Measurements from ENCODE around the gene CYP1B1.
"Not testable (repeated sequence)": the region's sequence is repeated elsewhere in the genome, so short reads cannot be mapped to it uniquely, and the experiment has no call there.

CYP1B1 gene

GRCh38 chr2:38115216-38116032 lies 39.5 kb upstream of the CYP1B1 start:
- Histone ChIP-seq H4K12ac (ENCODE audit: low read depth, low read length) (no peak overlapping the region), H2AFZ (ENCODE audit: insufficient read depth, low read length, poor library complexity) (no peak overlapping the region), H4K8ac (ENCODE audit: low read depth, low read length) (no peak overlapping the region), H3K9me3 (ENCODE audit: insufficient read depth, low read depth, low read length) (peaks cover 2% of the 10 kb centered on the region), H3K36me3 (ENCODE audit: control insufficient read depth in 1 of 2, insufficient read depth in 2 of 2, low read length in 2 of 2) (no peaks in the 10 kb centered on the region), H3K4me3 (ENCODE audit: low read depth, low read length) (no peak overlapping the region), H2BK5ac (ENCODE audit: low read depth, low read length, poor library complexity) (no peak overlapping the region), H2AK5ac (ENCODE audit: low read length) (no peak overlapping the region), H3K4me1 (ENCODE audit: control insufficient read depth in 1 of 2, insufficient read depth in 2 of 2, low read length in 2 of 2) (no peaks in the 10 kb centered on the region), H2BK12ac (ENCODE audit: low read length) (no peak overlapping the region), H3K79me1 (ENCODE audit: low read length) (no peaks in the 10 kb centered on the region), H4K91ac (ENCODE audit: low read depth, low read length) (no peak overlapping the region), H3K27me3 (ENCODE audit: insufficient read depth, low read length) (no peaks in the 10 kb centered on the region), H3K27ac (ENCODE audit: low read depth, low read length) (no peak overlapping the region), H2BK120ac (ENCODE audit: insufficient read depth, low read length, poor library complexity) (no peak overlapping the region), H3K4me2 (ENCODE audit: low read length) (no peak overlapping the region), H3K23ac (ENCODE audit: low read length) (no peak overlapping the region), H3K9ac (ENCODE audit: low read length) (no peak overlapping the region), H3K4ac (ENCODE audit: low read depth, low read length) (no peak overlapping the region), H3K79me2 (ENCODE audit: control insufficient read depth, insufficient read depth, low read length, poor library complexity) (no peaks in the 10 kb centered on the region), H3K18ac (ENCODE audit: low read length) (no peak overlapping the region), H3K14ac (ENCODE audit: low read length) (no peak overlapping the region)
- peak; percentile 71 to 87 for DNase-seq
- no CpG with 5 or more reads among the region's 8 CpGs for WGBS (ENCODE audit: extremely low coverage, insufficient coverage, insufficient read length)

GRCh38 chr2:38113981-38114708 lies 38.2 kb upstream of the CYP1B1 start:
- H2AFZ ChIP-seq (ENCODE audit: insufficient read depth, low read length, poor library complexity): no peak overlapping the region
- no peak overlapping the region for H3K23ac ChIP-seq (ENCODE audit: low read length)
- no peaks in the 10 kb centered on the region for H3K36me3 ChIP-seq (ENCODE audit: control insufficient read depth in 1 of 2, insufficient read depth in 2 of 2, low read length in 2 of 2)
- no CpG with 5 or more reads among the region's 4 CpGs for WGBS (ENCODE audit: extremely low coverage, insufficient coverage, insufficient read length)
- no peak for DNase-seq
- no peaks in the 10 kb centered on the region for H3K27me3 ChIP-seq (ENCODE audit: insufficient read depth, low read length)
- peak overlapping the region; percentile 2 for H2BK12ac ChIP-seq (ENCODE audit: low read length)
- no peak overlapping the region for H3K4ac ChIP-seq (ENCODE audit: low read depth, low read length)
- H3K4me1 ChIP-seq (ENCODE audit: control insufficient read depth in 1 of 2, insufficient read depth in 2 of 2, low read length in 2 of 2): no peaks in the 10 kb centered on the region
- no peak overlapping the region for H4K8ac ChIP-seq (ENCODE audit: low read depth, low read length)
- H4K12ac ChIP-seq (ENCODE audit: low read depth, low read length): no peak overlapping the region
- no peak overlapping the region for H2AK5ac ChIP-seq (ENCODE audit: low read length)
- H3K79me2 ChIP-seq (ENCODE audit: control insufficient read depth, insufficient read depth, low read length, poor library complexity): no peaks in the 10 kb centered on the region
- no peak overlapping the region for H3K27ac ChIP-seq (ENCODE audit: low read depth, low read length)
- peaks cover 2% of the 10 kb centered on the region for H3K9me3 ChIP-seq (ENCODE audit: insufficient read depth, low read depth, low read length)
- H3K9ac ChIP-seq (ENCODE audit: low read length): no peak overlapping the region
- no peak overlapping the region for H3K4me3 ChIP-seq (ENCODE audit: low read depth, low read length)
- no peaks in the 10 kb centered on the region for H3K79me1 ChIP-seq (ENCODE audit: low read length)
- no peak overlapping the region for H2BK120ac ChIP-seq (ENCODE audit: insufficient read depth, low read length, poor library complexity)
- no peak overlapping the region for H3K14ac ChIP-seq (ENCODE audit: low read length)
- no peak overlapping the region for H4K91ac ChIP-seq (ENCODE audit: low read depth, low read length)
- no peak overlapping the region for H3K18ac ChIP-seq (ENCODE audit: low read length)
- H2BK5ac ChIP-seq (ENCODE audit: low read depth, low read length, poor library complexity): no peak overlapping the region
- H3K4me2 ChIP-seq (ENCODE audit: low read length): no peak overlapping the region

GRCh38 chr2:38113051-38113450 lies 37.1 kb upstream of the CYP1B1 start:
- H4K91ac ChIP-seq (ENCODE audit: low read depth, low read length): no peak overlapping the region
- peaks cover 2% of the 10 kb centered on the region for H3K9me3 ChIP-seq (ENCODE audit: insufficient read depth, low read depth, low read length)
- H3K79me1 ChIP-seq (ENCODE audit: low read length): no peaks in the 10 kb centered on the region
- no peak overlapping the region for H2AFZ ChIP-seq (ENCODE audit: insufficient read depth, low read length, poor library complexity)
- no peak overlapping the region for H4K8ac ChIP-seq (ENCODE audit: low read depth, low read length)
- no CpG with 5 or more reads among the region's 3 CpGs for WGBS (ENCODE audit: extremely low coverage, insufficient coverage, insufficient read length)
- H2AK5ac ChIP-seq (ENCODE audit: low read length): no peak overlapping the region
- H3K27ac ChIP-seq (ENCODE audit: low read depth, low read length): no peak overlapping the region
- H3K4me1 ChIP-seq (ENCODE audit: control insufficient read depth in 1 of 2, insufficient read depth in 2 of 2, low read length in 2 of 2): peaks cover 0 to 2% of the 10 kb centered on the region in 2 experiments
- H3K36me3 ChIP-seq (ENCODE audit: control insufficient read depth in 1 of 2, insufficient read depth in 2 of 2, low read length in 2 of 2): no peaks in the 10 kb centered on the region
- H3K4ac ChIP-seq (ENCODE audit: low read depth, low read length): no peak overlapping the region
- no peak overlapping the region for H2BK5ac ChIP-seq (ENCODE audit: low read depth, low read length, poor library complexity)
- H3K9ac ChIP-seq (ENCODE audit: low read length): no peak overlapping the region
- no peak overlapping the region for H3K4me2 ChIP-seq (ENCODE audit: low read length)
- H3K79me2 ChIP-seq (ENCODE audit: control insufficient read depth, insufficient read depth, low read length, poor library complexity): no peaks in the 10 kb centered on the region
- H3K18ac ChIP-seq (ENCODE audit: low read length): no peak overlapping the region
- no peak overlapping the region for H2BK12ac ChIP-seq (ENCODE audit: low read length)
- no peak overlapping the region for H4K12ac ChIP-seq (ENCODE audit: low read depth, low read length)
- no peak for DNase-seq
- H3K14ac ChIP-seq (ENCODE audit: low read length): no peak overlapping the region
- H2BK120ac ChIP-seq (ENCODE audit: insufficient read depth, low read length, poor library complexity): no peak overlapping the region
- no peaks in the 10 kb centered on the region for H3K27me3 ChIP-seq (ENCODE audit: insufficient read depth, low read length)
- no peak overlapping the region for H3K23ac ChIP-seq (ENCODE audit: low read length)
- H3K4me3 ChIP-seq (ENCODE audit: low read depth, low read length): no peak overlapping the region

GRCh38 chr2:38111350-38111749 lies 35.4 kb upstream of the CYP1B1 start:
- H3K36me3 ChIP-seq (ENCODE audit: control insufficient read depth in 1 of 2, insufficient read depth in 2 of 2, low read length in 2 of 2); H2AK5ac ChIP-seq (ENCODE audit: low read length); H3K23ac ChIP-seq (ENCODE audit: low read length); DNase-seq; H3K4ac ChIP-seq (ENCODE audit: low read depth, low read length); H3K4me2 ChIP-seq (ENCODE audit: low read length); H2BK5ac ChIP-seq (ENCODE audit: low read depth, low read length, poor library complexity); H2BK120ac ChIP-seq (ENCODE audit: insufficient read depth, low read length, poor library complexity); H3K14ac ChIP-seq (ENCODE audit: low read length); H3K27ac ChIP-seq (ENCODE audit: low read depth, low read length); H3K4me3 ChIP-seq (ENCODE audit: low read depth, low read length); H2AFZ ChIP-seq (ENCODE audit: insufficient read depth, low read length, poor library complexity); H3K27me3 ChIP-seq (ENCODE audit: insufficient read depth, low read length); H2BK12ac ChIP-seq (ENCODE audit: low read length); H3K9me3 ChIP-seq (ENCODE audit: insufficient read depth, low read depth, low read length); H4K91ac ChIP-seq (ENCODE audit: low read depth, low read length); H3K9ac ChIP-seq (ENCODE audit: low read length); H4K8ac ChIP-seq (ENCODE audit: low read depth, low read length); H4K12ac ChIP-seq (ENCODE audit: low read depth, low read length); H3K18ac ChIP-seq (ENCODE audit: low read length); H3K79me1 ChIP-seq (ENCODE audit: low read length); H3K79me2 ChIP-seq (ENCODE audit: control insufficient read depth, insufficient read depth, low read length, poor library complexity): not testable (repeated sequence)
- no CpG with 5 or more reads among the region's 4 CpGs for WGBS (ENCODE audit: extremely low coverage, insufficient coverage, insufficient read length)
- H3K4me1 ChIP-seq (ENCODE audit: control insufficient read depth in 1 of 2, insufficient read depth in 2 of 2, low read length in 2 of 2): peaks cover 5 to 11% of the 10 kb centered on the region in 2 experiments

All from trophoblast cell (in vitro differentiated cells and primary cell).